Measurements from ENCODE around the gene CSTA. TPM values are rescaled to one million over a fixed set of nuclear protein-coding genes. Genes with fewer than 3 reads are reported as not detected.

CSTA gene
- total and polyA plus RNA-seq, 10 donors: 6.4 to 46.1 (median 16.4) TPM

GRCh38 chr3:122307094-122307687 lies 17.9 kb upstream of the CSTA start:
- H3K36me3 ChIP-seq: no peaks in the 10 kb centered on the region
- peaks cover 0 to 11% (median 0%) of the 10 kb centered on the region in 6 donors for H3K4me1 ChIP-seq
- peak overlapping the region in 1 of 8 donors; percentile 30 for H3K27ac ChIP-seq
- intact Hi-C loops (cut with DNase I; ENCODE audit: low total_unique reads): no loop called here
- H3K4me3 ChIP-seq: no peak overlapping the region
- WGBS, 5 donors: 49 to 80% (median 60%) methylated on average over 4 of the region's 4 CpGs
- H3K9me3 ChIP-seq: no peaks in the 10 kb centered on the region
- no peak for DNase-seq
- no peak for TF ChIP-seq POLR2A (IDR thresholded peaks at IDR 0.05)
- no peak for TF ChIP-seq POLR2AphosphoS5 (IDR thresholded peaks at IDR 0.05)
- no peak for TF ChIP-seq CTCF (IDR thresholded peaks at IDR 0.05 in 8 of 11, conservative IDR thresholded peaks at IDR 0.05 in 3 of 11)
- H3K27me3 ChIP-seq (replicated peaks in 1 of 7): no peaks in the 10 kb centered on the region

- H3K27ac ChIP-seq: peak overlapping the region in 1 of 8 donors; percentile 30
- no peak for TF ChIP-seq POLR2A (IDR thresholded peaks at IDR 0.05)
- no peak for TF ChIP-seq CTCF (IDR thresholded peaks at IDR 0.05 in 8 of 11, conservative IDR thresholded peaks at IDR 0.05 in 3 of 11)
- TF ChIP-seq POLR2AphosphoS5 (IDR thresholded peaks at IDR 0.05): no peak
- intact Hi-C loops (cut with DNase I; ENCODE audit: low total_unique reads): no loop called here
Measured at GRCh38 chr3:122307976-122308375, 17.1 kb upstream of the CSTA start.

GRCh38 chr3:122310361-122310760 lies 14.7 kb upstream of the CSTA start:
- 20 to 60% (median 37%) methylated on average over 1 of the region's 1 CpG for whole genome bisulfite sequencing, 5 donors
- no peak for DNase-seq
- intact Hi-C loops (cut with DNase I; ENCODE audit: low total_unique reads): no loop called here

More at GRCh38 chr3:122307976-122308375, 17.1 kb upstream of the CSTA start:
- peaks cover 0 to 11% (median 0%) of the 10 kb centered on the region in 6 donors for H3K4me1 ChIP-seq
- H3K36me3 ChIP-seq: no peaks in the 10 kb centered on the region
- no peak for DNase-seq
- H3K4me3 ChIP-seq: no peak overlapping the region
- H3K9me3 ChIP-seq: no peaks in the 10 kb centered on the region
- H3K27me3 ChIP-seq (replicated peaks in 1 of 7): no peaks in the 10 kb centered on the region

More at GRCh38 chr3:122310361-122310760, 14.7 kb upstream of the CSTA start:
- TF ChIP-seq POLR2AphosphoS5 (IDR thresholded peaks at IDR 0.05) (no peak), CTCF (IDR thresholded peaks at IDR 0.05 in 8 of 11, conservative IDR thresholded peaks at IDR 0.05 in 3 of 11) (no peak), POLR2A (IDR thresholded peaks at IDR 0.05) (no peak)
- H3K27ac ChIP-seq: no peak overlapping the region
- no peaks in the 10 kb centered on the region for H3K36me3 ChIP-seq
- H3K4me3 ChIP-seq: no peak overlapping the region
- H3K9me3 ChIP-seq: no peaks in the 10 kb centered on the region
- H3K27me3 ChIP-seq (replicated peaks in 1 of 7): peaks cover 0 to 2% (median 0%) of the 10 kb centered on the region in 7 donors
- peaks cover 0 to 11% (median 0%) of the 10 kb centered on the region in 6 donors for H3K4me1 ChIP-seq

Measured in spleen (tissue), 11 donors.